Aorta (tissue), 5 donors: ENCODE results near the gene GET4. TPM values are rescaled to one million over a fixed set of nuclear protein-coding genes. Genes with fewer than 3 reads are reported as not detected.

ENCODE experiments used
- ATAC-seq: fragments of 200-7000 bp; cut with Tn5 transposase; one replicate; pipeline ENCODE4 v1.9.1; 2022; ENCODE audit warnings: moderate library complexity; ENCODE audit not compliant: low FRiP score
- DNase-seq, 2 donors: peaks; one replicate each; pipeline ENCODE4 v3.0.0-alpha.2; 2020
- H3K27ac ChIP-seq, 2 donors: one replicate each; pipeline ENCODE4 v1.5.1; 2013; ENCODE audit warnings: low read length in 2 of 2, mild to moderate bottlenecking in 2 of 2, moderate library complexity in 2 of 2, control low read depth in 1 of 2, inconsistent platforms in 1 of 2, low read depth in 1 of 2
- H3K27me3 ChIP-seq, 2 donors: one replicate each; pipeline ENCODE4 v1.6.1; 2013; ENCODE audit warnings: control low read depth in 1 of 2, low read length in 1 of 2, mild to moderate bottlenecking in 1 of 2, moderate library complexity in 1 of 2; ENCODE audit not compliant: insufficient read depth in 2 of 2, control insufficient read depth in 1 of 2
- H3K36me3 ChIP-seq, 2 donors: one replicate each; pipeline ENCODE4 v1.6.1; 2013; ENCODE audit warnings: control low read depth in 1 of 2, low read length in 1 of 2, mild to moderate bottlenecking in 1 of 2; ENCODE audit not compliant: insufficient read depth in 2 of 2, control insufficient read depth in 1 of 2
- H3K4me1 ChIP-seq, 2 donors: one replicate each; pipeline ENCODE4 v1.6.1; 2013; ENCODE audit warnings: low read length in 2 of 2, control low read depth in 1 of 2, mild to moderate bottlenecking in 1 of 2, moderate library complexity in 1 of 2; ENCODE audit not compliant: insufficient read depth in 2 of 2, control insufficient read depth in 1 of 2
- H3K4me3 ChIP-seq, 2 donors: one replicate each; pipeline ENCODE4 v1.5.1; 2013; ENCODE audit warnings: low read length in 2 of 2, control low read depth in 1 of 2, mild to moderate bottlenecking in 1 of 2
- H3K9me3 ChIP-seq: one replicate; pipeline ENCODE4 v1.6.1; 2013; ENCODE audit warnings: mild to moderate bottlenecking, low read length; ENCODE audit not compliant: control insufficient read depth
- WGBS, 2 donors: extraction: QIAGEN DNeasy Blood & Tissue Kit; methylation state at CpG; one replicate each; pipeline ENCODE4 v1.1.7; 2013; 5-methylcytosine and 5-hydroxymethylcytosine counted together
- intact Hi-C, 2 donors: fragments of 100-400 bp; cut with DNase I; formaldehyde crosslinking; loops; one replicate each; pipeline versions ENCODE4 v1.14.2 to v1.15.0; 2022
- long read RNA-seq, 2 donors: library from polyadenylated mRNA; unstranded; transcript quantifications; one replicate each; pipeline ENCODE4 v2.0.0, GENCODE V29; 2020 to 2021
- polyA plus RNA-seq, 2 donors: library from polyadenylated mRNA; stranded (reverse); fragments of 200-250 nt; gene quantifications; one replicate each; pipeline ENCODE4 v1.2.3, GENCODE V29; 2013
- total RNA-seq, 2 donors: library from RNA; stranded (reverse); fragmentation: NEBNext Ultra II Directional; extraction: Animal tissue kit (Norgen Biotek cat#: 25700); gene quantifications; one replicate each; pipeline ENCODE4 v1.2.1, GENCODE V29; 2021
- donor health status: healthy with polysubstance abuse.
- donor health status: Bipolar disorder and iron deficiency.
- donor health status: DM: no; HTN: no; CAD: no.
- donor health status: DM: no; HTN: no; CAD: no.
- donor health status: DM: yes; HTN: yes; CAD: no.

GET4 gene, protein sequence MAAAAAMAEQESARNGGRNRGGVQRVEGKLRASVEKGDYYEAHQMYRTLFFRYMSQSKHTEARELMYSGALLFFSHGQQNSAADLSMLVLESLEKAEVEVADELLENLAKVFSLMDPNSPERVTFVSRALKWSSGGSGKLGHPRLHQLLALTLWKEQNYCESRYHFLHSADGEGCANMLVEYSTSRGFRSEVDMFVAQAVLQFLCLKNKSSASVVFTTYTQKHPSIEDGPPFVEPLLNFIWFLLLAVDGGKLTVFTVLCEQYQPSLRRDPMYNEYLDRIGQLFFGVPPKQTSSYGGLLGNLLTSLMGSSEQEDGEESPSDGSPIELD
- total RNA-seq (10 to 100 TPM; 19.9 to 22.7 TPM), polyA plus RNA-seq (10 to 100 TPM; 16.5 to 58.3 TPM)
- long read RNA-seq, donor 1, full-length matches to known transcripts = 122 of 144 reads
- long read RNA-seq, donor 1, partial matches to known transcripts = 4 of 144 reads
- long read RNA-seq, donor 1, other reads (novel, unspliced or antisense) = 18 of 144 reads
- long read RNA-seq, donor 2, full-length matches to known transcripts = 17 of 24 reads
- long read RNA-seq, donor 2, partial matches to known transcripts = 3 of 24 reads
- long read RNA-seq, donor 2, other reads (novel, unspliced or antisense) = 4 of 24 reads

DNA sequence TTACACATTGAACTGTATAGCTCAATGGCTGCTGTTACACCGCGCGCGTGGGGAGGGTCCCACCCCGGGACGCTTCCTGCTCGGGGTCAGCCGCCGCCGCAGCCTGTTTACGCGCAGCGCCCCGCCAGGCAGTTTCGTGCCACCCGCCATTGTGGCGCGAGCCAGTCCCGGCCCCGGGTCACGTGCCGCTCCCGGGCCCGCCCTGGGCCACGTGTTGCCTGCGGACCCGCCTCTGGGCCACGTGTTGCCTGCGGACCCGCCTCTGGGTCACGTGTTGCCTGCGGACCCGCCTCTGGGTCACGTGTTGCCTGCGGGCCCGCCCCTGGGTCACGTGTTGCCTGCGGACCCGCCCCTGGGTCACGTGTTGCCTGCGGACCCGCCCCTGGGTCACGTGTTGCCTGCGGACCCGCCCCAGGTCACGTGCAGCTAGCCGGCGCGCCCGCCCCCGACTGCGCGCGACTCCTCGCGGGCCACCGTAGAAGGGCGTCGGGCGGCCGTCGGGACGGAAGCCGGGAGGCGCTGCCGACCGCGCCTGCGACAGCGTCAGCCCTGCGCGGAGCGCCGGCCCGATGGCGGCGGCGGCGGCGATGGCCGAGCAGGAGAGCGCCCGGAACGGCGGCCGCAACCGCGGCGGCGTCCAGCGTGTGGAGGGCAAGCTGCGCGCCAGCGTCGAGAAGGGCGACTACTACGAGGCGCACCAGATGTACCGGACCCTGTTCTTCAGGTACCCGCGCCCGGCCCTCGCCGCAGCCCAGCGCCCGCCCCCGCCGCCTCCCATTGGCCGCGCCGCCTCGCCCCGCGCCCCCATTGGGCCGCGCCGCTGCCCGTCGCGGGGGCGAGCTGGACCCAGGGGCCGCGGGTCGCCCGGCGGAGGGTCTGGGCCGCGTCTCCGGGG, at the start of gene GET4:
GET4 (plus strand) TSS at position 478 of the 895 bp plus-strand sequence; CDS start at position 570, 92 bp downstream.
- DNase-seq (peak; percentile 97 to 98), ATAC-seq (peak; percentile 92)
- intact Hi-C loops = no loop called here
- no peaks in the 10 kb centered on the region for H3K9me3 ChIP-seq
- 0 to 1% methylated on average over 58 to 129 of the region's 129 CpGs for WGBS, 2 donors
- peak within 1 kb of the TSS; percentile 50 to 91 for H3K4me3 ChIP-seq
- no peaks in the 10 kb centered on the region for H3K4me1 ChIP-seq
- no peaks in the 10 kb centered on the region for H3K27me3 ChIP-seq
- H3K27ac ChIP-seq = peak within 1 kb of the TSS in 1 of 2 donors; percentile 81
- H3K36me3 ChIP-seq = no peaks in the 10 kb centered on the region

- H3K4me1 ChIP-seq = peaks cover 2 to 8% of the 10 kb centered on the region in 2 donors
- peak overlapping the region in 1 of 2 donors; percentile 45 for H3K27ac ChIP-seq
- no peaks in the 10 kb centered on the region for H3K36me3 ChIP-seq
- no peaks in the 10 kb centered on the region for H3K27me3 ChIP-seq
- no peak overlapping the region for H3K4me3 ChIP-seq
- ATAC-seq (no peak), DNase-seq (no peak)
- intact Hi-C loops = no loop called here
- H3K9me3 ChIP-seq = no peaks in the 10 kb centered on the region
- 68 to 69% methylated on average over 14 of the region's 14 CpGs for WGBS, 2 donors
Observed at GRCh38 chr7:828793-829561, 47.4 kb upstream of the GET4 start.

- intact Hi-C loops = loop anchor here (2.0 to 5.0 kb wide), 2 partner anchors 15 to 37 kb away; no protein-coding TSS in a partner anchor
- H3K4me1 ChIP-seq = peaks cover 2 to 4% of the 10 kb centered on the region in 2 donors
- no peaks in the 10 kb centered on the region for H3K9me3 ChIP-seq
- DNase-seq (no peak), ATAC-seq (no peak)
- H3K4me3 ChIP-seq = no peak overlapping the region
- H3K36me3 ChIP-seq = no peaks in the 10 kb centered on the region
- no peaks in the 10 kb centered on the region for H3K27me3 ChIP-seq
- H3K27ac ChIP-seq = peak overlapping the region in 1 of 2 donors; percentile 85
- 70 to 75% methylated on average over 12 of the region's 12 CpGs for WGBS, 2 donors
Observed at GRCh38 chr7:830069-830468, 46.3 kb upstream of the GET4 start.

DNA sequence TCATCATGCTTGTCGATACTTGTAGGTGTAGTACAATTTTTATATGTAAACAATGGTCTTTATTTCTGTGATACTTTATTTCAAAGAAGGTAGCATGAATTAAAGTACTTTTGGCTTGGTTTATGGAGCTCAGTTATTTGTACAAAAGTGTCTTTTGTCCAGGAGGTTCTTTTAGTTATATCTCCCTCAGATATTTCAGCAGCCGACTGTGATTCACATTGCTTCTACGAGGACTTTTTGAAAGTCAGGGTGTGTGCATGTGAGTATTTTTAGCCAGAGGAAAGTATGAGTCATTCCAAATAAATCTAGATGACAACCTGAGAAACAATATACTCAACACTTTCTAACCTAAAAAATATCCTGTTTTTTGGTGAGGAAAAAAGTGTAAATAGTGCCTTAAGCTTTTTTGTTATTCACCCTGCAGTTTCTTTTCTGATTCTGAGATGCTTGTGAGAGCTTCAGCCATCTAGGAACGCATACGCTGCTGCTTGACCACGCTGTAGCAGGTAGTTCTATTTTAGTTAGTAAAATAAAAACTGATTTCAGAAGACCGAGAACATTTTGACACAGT, 44.7 kb upstream of the GET4 start:
- 2 to 3% methylated on average over 7 of the region's 7 CpGs for WGBS, 2 donors
- DNase-seq (no peak), ATAC-seq (peak; percentile 80)
- Histone ChIP-seq H3K4me3 (peak overlapping the region; percentile 0 to 7), H3K4me1 (peaks cover 2 to 4% of the 10 kb centered on the region in 2 donors), H3K27me3 (no peaks in the 10 kb centered on the region), H3K27ac (peak overlapping the region; percentile 4 to 99), H3K36me3 (no peaks in the 10 kb centered on the region), H3K9me3 (no peaks in the 10 kb centered on the region)
- intact Hi-C loops = loop anchor here (2.0 to 5.0 kb wide), 2 partner anchors 17 to 36 kb away; no protein-coding TSS in a partner anchor

- no peaks in the 10 kb centered on the region for H3K36me3 ChIP-seq
- peaks cover 2 to 4% of the 10 kb centered on the region in 2 donors for H3K4me1 ChIP-seq
- H3K27ac ChIP-seq = peak within 1 kb of the TSS; percentile 4 to 99
- no peaks in the 10 kb centered on the region for H3K9me3 ChIP-seq
- no peak for DNase-seq
- ATAC-seq = peak; percentile 42
- H3K4me3 ChIP-seq = peak within 1 kb of the TSS; percentile 0 to 7
- H3K27me3 ChIP-seq = no peaks in the 10 kb centered on the region
- intact Hi-C loops = loop anchor here in 1 of 2 donors (5.0 kb wide), 1 partner anchor 35 kb away; no protein-coding TSS in a partner anchor
- WGBS, 2 donors = 17 to 23% methylated on average over 24 of the region's 24 CpGs
Observed at GRCh38 chr7:832167-832967, 44.0 kb upstream of the GET4 start, which contains the start of gene SUN1. Gene SUN1 (plus strand): TSS chr7:832476. CDS start chr7:832525, 49 bp downstream.

DNA sequence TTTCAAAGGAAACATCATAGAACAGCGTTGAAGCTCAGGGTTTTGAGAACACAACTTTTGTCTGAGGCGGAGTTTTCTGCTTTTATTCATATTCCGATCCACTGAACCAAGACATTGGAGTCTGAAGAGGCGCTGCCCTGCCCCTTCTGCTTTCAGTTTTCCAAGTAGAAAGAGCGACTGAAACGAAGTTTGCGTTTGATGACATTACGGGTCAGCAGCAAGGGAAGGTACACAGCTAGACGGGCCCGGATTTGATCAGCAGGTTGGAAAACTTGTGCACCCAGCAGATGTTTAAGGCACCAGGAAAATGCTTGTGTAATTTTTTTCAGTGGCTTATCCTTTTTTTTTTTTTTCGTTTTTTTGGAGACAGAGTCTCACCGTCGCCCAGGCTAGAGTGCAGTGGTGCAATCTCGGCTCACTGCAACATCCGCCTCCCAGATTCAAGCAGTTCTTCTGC, 43.4 kb upstream of the GET4 start:
- ATAC-seq = no peak
- H3K4me3 ChIP-seq = no peak overlapping the region

More for the DNA sequence above, 43.4 kb upstream of the GET4 start:
- Histone ChIP-seq H3K4me1 (peaks cover 2 to 4% of the 10 kb centered on the region in 2 donors), H3K36me3 (no peaks in the 10 kb centered on the region), H3K27me3 (no peaks in the 10 kb centered on the region), H3K27ac (peak overlapping the region; percentile 4 to 99), H3K9me3 (no peaks in the 10 kb centered on the region)
- WGBS, 2 donors = 46 to 56% methylated on average over 15 of the region's 15 CpGs
- intact Hi-C loops = loop anchor here in 1 of 2 donors (5.0 kb wide), 1 partner anchor 34 kb away; no protein-coding TSS in a partner anchor
- no peak for DNase-seq
